ENCODE data around the gene ZNF664.

ZNF664 gene

DNA sequence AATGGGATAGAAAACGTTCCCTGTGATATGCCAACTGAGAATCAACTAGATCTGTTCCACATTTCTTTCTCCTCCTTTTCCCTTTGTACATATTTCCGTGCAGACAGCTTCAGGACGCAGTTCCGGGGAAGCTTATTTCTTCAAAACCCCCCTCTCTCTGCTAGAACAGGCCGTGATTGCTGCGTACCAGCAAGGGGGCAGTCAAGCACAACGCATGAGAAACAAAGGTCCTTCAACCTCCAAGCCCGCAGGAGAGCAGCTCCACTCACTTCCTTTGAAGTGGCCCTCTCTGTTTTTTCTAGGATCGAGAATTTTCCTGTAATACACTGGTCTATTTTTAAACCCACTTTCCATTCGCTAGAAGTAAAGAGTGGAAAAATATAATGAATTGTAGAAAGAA lies 80.8 kb downstream of the ZNF664 start:
- no peak overlapping the region for H3K27ac ChIP-seq (ENCODE audit: low read depth, low read length)
- no peaks in the 10 kb centered on the region for H3K9me2 ChIP-seq (replicated peaks; ENCODE audit: control insufficient read depth, low read length)
- H4K20me1 ChIP-seq (ENCODE audit: control insufficient read depth, insufficient read depth, low read depth, low read length): no peaks in the 10 kb centered on the region
- H3K27me3 ChIP-seq (ENCODE audit: control insufficient read depth, low read length): no peaks in the 10 kb centered on the region
- H3K4me1 ChIP-seq (ENCODE audit: control insufficient read depth, low read length): no peaks in the 10 kb centered on the region
- no peak for TF ChIP-seq EZH2phosphoT487 (IDR thresholded peaks at IDR 0.05; ENCODE audit: borderline replicate concordance, low read length)
- TF ChIP-seq, protein P1, sequence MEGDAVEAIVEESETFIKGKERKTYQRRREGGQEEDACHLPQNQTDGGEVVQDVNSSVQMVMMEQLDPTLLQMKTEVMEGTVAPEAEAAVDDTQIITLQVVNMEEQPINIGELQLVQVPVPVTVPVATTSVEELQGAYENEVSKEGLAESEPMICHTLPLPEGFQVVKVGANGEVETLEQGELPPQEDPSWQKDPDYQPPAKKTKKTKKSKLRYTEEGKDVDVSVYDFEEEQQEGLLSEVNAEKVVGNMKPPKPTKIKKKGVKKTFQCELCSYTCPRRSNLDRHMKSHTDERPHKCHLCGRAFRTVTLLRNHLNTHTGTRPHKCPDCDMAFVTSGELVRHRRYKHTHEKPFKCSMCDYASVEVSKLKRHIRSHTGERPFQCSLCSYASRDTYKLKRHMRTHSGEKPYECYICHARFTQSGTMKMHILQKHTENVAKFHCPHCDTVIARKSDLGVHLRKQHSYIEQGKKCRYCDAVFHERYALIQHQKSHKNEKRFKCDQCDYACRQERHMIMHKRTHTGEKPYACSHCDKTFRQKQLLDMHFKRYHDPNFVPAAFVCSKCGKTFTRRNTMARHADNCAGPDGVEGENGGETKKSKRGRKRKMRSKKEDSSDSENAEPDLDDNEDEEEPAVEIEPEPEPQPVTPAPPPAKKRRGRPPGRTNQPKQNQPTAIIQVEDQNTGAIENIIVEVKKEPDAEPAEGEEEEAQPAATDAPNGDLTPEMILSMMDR (IDR thresholded peaks at IDR 0.05; ENCODE audit: low read depth, low read length, poor library complexity, severe bottlenecking): peak; percentile 20
- peaks cover 4% of the 10 kb centered on the region; the same call in 1 of the 2 replicates for H3K9me3 ChIP-seq (ENCODE audit: control insufficient read depth, insufficient read depth, low read length)
- no peak overlapping the region for H3K4me2 ChIP-seq (ENCODE audit: low read length)
- H3K79me2 ChIP-seq (ENCODE audit: control insufficient read depth, low read length): no peaks in the 10 kb centered on the region
- no peaks in the 10 kb centered on the region for H3F3A ChIP-seq (ENCODE audit: control insufficient read depth, insufficient read depth)
- H3K4me3 ChIP-seq (ENCODE audit: low read length): no peak overlapping the region
- no peaks in the 10 kb centered on the region for H3K36me3 ChIP-seq (ENCODE audit: control insufficient read depth, low read length)

DNA sequence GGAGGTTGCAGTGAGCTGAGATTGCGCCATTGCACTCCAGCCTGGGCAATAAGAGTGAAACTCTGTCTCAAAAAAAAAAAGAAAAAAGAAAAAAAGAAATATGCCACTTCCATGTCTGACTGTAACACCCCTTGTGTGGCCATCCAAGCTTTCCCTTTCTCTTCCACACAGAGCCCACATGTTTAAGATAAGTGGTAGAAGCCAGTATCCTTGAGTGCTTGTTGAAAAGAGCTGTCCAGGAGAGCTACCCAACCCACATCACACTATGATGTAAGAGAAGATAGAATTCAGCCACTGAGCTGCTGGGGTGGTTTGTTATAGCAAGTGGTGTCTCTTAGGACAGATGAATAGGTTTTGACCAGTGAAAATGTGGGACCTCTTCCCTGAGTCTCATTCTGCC lies 82.1 kb downstream of the ZNF664 start:
- TF ChIP-seq, protein P1 (IDR thresholded peaks at IDR 0.05; ENCODE audit: low read depth, low read length, poor library complexity, severe bottlenecking): no peak
- no peak for TF ChIP-seq EZH2phosphoT487 (IDR thresholded peaks at IDR 0.05; ENCODE audit: borderline replicate concordance, low read length)
- Histone ChIP-seq H3F3A (ENCODE audit: control insufficient read depth, insufficient read depth) (no peaks in the 10 kb centered on the region), H3K4me1 (ENCODE audit: control insufficient read depth, low read length) (no peaks in the 10 kb centered on the region), H3K36me3 (ENCODE audit: control insufficient read depth, low read length) (no peaks in the 10 kb centered on the region), H3K27me3 (ENCODE audit: control insufficient read depth, low read length) (no peaks in the 10 kb centered on the region), H3K79me2 (ENCODE audit: control insufficient read depth, low read length) (no peaks in the 10 kb centered on the region), H3K4me3 (ENCODE audit: low read length) (no peak overlapping the region), H3K9me2 (replicated peaks; ENCODE audit: control insufficient read depth, low read length) (no peaks in the 10 kb centered on the region), H3K4me2 (ENCODE audit: low read length) (no peak overlapping the region), H3K9me3 (ENCODE audit: control insufficient read depth, insufficient read depth, low read length) (peaks cover 4% of the 10 kb centered on the region; the same call in 1 of the 2 replicates), H3K27ac (ENCODE audit: low read depth, low read length) (no peak overlapping the region), H4K20me1 (ENCODE audit: control insufficient read depth, insufficient read depth, low read depth, low read length) (no peaks in the 10 kb centered on the region)

DNA sequence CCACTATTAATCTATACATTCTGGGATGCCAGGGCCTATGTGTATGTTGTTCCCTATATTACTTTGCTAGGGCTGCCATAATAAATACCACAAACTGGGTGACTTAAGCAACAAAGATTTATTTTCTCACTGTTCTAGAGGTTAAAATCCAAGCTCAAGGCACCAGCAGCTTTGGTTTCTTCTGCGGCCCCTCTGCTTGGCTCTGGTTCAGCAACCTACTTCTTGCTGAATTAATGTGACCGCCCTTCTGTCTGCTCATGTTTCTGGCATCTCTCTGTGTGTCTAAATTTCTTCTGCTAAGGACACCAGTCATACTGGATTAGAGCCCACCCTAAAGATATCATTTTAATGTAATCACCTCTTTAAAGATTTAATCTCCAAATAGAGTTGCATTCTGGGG lies 84.7 kb downstream of the ZNF664 start:
- no peaks in the 10 kb centered on the region for H3K36me3 ChIP-seq (ENCODE audit: control insufficient read depth, low read length)
- H3K4me3 ChIP-seq (ENCODE audit: low read length): no peak overlapping the region
- H3K4me1 ChIP-seq (ENCODE audit: control insufficient read depth, low read length): no peaks in the 10 kb centered on the region
- no peaks in the 10 kb centered on the region for H3K9me2 ChIP-seq (replicated peaks; ENCODE audit: control insufficient read depth, low read length)
- H3K79me2 ChIP-seq (ENCODE audit: control insufficient read depth, low read length): no peaks in the 10 kb centered on the region
- no peaks in the 10 kb centered on the region for H3F3A ChIP-seq (ENCODE audit: control insufficient read depth, insufficient read depth)
- H4K20me1 ChIP-seq (ENCODE audit: control insufficient read depth, insufficient read depth, low read depth, low read length): no peaks in the 10 kb centered on the region
- TF ChIP-seq, protein P1 (IDR thresholded peaks at IDR 0.05; ENCODE audit: low read depth, low read length, poor library complexity, severe bottlenecking): no peak
- no peak for TF ChIP-seq EZH2phosphoT487 (IDR thresholded peaks at IDR 0.05; ENCODE audit: borderline replicate concordance, low read length)
- peaks cover 4% of the 10 kb centered on the region; the same call in 1 of the 2 replicates for H3K9me3 ChIP-seq (ENCODE audit: control insufficient read depth, insufficient read depth, low read length)
- H3K4me2 ChIP-seq (ENCODE audit: low read length): no peak overlapping the region
- H3K27me3 ChIP-seq (ENCODE audit: control insufficient read depth, low read length): no peaks in the 10 kb centered on the region
- H3K27ac ChIP-seq (ENCODE audit: low read depth, low read length): no peak overlapping the region

Data from DOHH2 (cell line).